Umbilical cord (tissue), 2 donors: Measurements from ENCODE around the gene ADAMTS6. TPM values are rescaled to one million over a fixed set of nuclear protein-coding genes. Genes with fewer than 3 reads are reported as not detected.
A peak's percentile ranks its signal among the peaks of the same experiment; 100 is the strongest.
"Not testable (repeated sequence)": the region's sequence is repeated elsewhere in the genome, so short reads cannot be mapped to it uniquely, and the experiment has no call there.

ENCODE experiments used
- DNase-seq: peaks from one replicate; pipeline ENCODE4 v3.0.0-alpha.2; 2015; ENCODE audit warnings: low spot score
- total RNA-seq: library from RNA; depleted of rRNA; stranded (reverse); fragments of >200 nt; gene quantifications from one replicate; pipeline ENCODE4 v1.2.3, GENCODE V29; 2014; ENCODE audit warnings: low replicate concordance; ENCODE audit not compliant: insufficient read depth

ADAMTS6 gene
- total RNA-seq, 1 donor from 2014 or later, result 104 TPM

GRCh38 chr5:65370505-65370904 lies 111.2 kb downstream of the ADAMTS6 start:
- not testable (repeated sequence) for DNase-seq

- peak; percentile 51 for DNase-seq
Measured at GRCh38 chr5:65366655-65367054, 115.1 kb downstream of the ADAMTS6 start.

GRCh38 chr5:65364907-65365306 lies 116.8 kb downstream of the ADAMTS6 start:
- DNase-seq, result no peak

- DNase-seq, result peak; percentile 17
Measured at GRCh38 chr5:65363499-65363898, 118.2 kb downstream of the ADAMTS6 start.

GRCh38 chr5:65359981-65360380 lies 121.7 kb downstream of the ADAMTS6 start:
- no peak for DNase-seq

- DNase-seq, result peak; percentile 50
Measured at GRCh38 chr5:65359569-65359968, 122.2 kb downstream of the ADAMTS6 start.

- no peak for DNase-seq
Measured at GRCh38 chr5:65356274-65356673, 125.4 kb downstream of the ADAMTS6 start.

- no peak for DNase-seq
Measured at GRCh38 chr5:65355301-65355700, 126.4 kb downstream of the ADAMTS6 start.

GRCh38 chr5:65341835-65342234 lies 139.9 kb downstream of the ADAMTS6 start:
- DNase-seq, result no peak

- no peak for DNase-seq
Measured at GRCh38 chr5:65338606-65339151, 143.0 kb downstream of the ADAMTS6 start.

GRCh38 chr5:65334077-65334476 lies 147.6 kb downstream of the ADAMTS6 start:
- no peak for DNase-seq

GRCh38 chr5:65332591-65332990 lies 149.1 kb downstream of the ADAMTS6 start:
- DNase-seq, result no peak

GRCh38 chr5:65329266-65329665 lies 152.5 kb downstream of the ADAMTS6 start:
- DNase-seq, result no peak

GRCh38 chr5:65327582-65327981 lies 154.1 kb downstream of the ADAMTS6 start:
- DNase-seq, result no peak

- no peak for DNase-seq
Measured at GRCh38 chr5:65326922-65327321, 154.8 kb downstream of the ADAMTS6 start.

- DNase-seq, result no peak
Measured at GRCh38 chr5:65324226-65324625, 157.5 kb downstream of the ADAMTS6 start.

- DNase-seq, result not testable (repeated sequence)
Measured at GRCh38 chr5:65320704-65321103, 161.0 kb downstream of the ADAMTS6 start.

- DNase-seq, result no peak
Measured at GRCh38 chr5:65320250-65320649, 161.5 kb downstream of the ADAMTS6 start.

- DNase-seq, result no peak
Measured at GRCh38 chr5:65307931-65308330, 173.8 kb downstream of the ADAMTS6 start.

GRCh38 chr5:65307088-65307487 lies 174.6 kb downstream of the ADAMTS6 start:
- DNase-seq, result no peak

- no peak for DNase-seq
Measured at GRCh38 chr5:65305913-65306312, 175.8 kb downstream of the ADAMTS6 start.

GRCh38 chr5:65299861-65300260 lies 181.9 kb downstream of the ADAMTS6 start:
- no peak for DNase-seq

- no peak for DNase-seq
Measured at GRCh38 chr5:65296067-65296466, 185.7 kb downstream of the ADAMTS6 start.

- DNase-seq, result no peak
Measured at GRCh38 chr5:65292196-65292595, 189.5 kb downstream of the ADAMTS6 start.
